Activated CD4-positive, CD25-positive, alpha-beta regulatory T cell treated with anti-CD3 and anti-CD28 coated beads, Interleukin-2, amount 50 U/mL, for 72 hours (primary cell): ENCODE results near the gene UBE2E1.

Source experiments
- DNase-seq: peaks from one replicate; pipeline ENCODE4 v3.0.0; 2021

Gene UBE2E1

DNA sequence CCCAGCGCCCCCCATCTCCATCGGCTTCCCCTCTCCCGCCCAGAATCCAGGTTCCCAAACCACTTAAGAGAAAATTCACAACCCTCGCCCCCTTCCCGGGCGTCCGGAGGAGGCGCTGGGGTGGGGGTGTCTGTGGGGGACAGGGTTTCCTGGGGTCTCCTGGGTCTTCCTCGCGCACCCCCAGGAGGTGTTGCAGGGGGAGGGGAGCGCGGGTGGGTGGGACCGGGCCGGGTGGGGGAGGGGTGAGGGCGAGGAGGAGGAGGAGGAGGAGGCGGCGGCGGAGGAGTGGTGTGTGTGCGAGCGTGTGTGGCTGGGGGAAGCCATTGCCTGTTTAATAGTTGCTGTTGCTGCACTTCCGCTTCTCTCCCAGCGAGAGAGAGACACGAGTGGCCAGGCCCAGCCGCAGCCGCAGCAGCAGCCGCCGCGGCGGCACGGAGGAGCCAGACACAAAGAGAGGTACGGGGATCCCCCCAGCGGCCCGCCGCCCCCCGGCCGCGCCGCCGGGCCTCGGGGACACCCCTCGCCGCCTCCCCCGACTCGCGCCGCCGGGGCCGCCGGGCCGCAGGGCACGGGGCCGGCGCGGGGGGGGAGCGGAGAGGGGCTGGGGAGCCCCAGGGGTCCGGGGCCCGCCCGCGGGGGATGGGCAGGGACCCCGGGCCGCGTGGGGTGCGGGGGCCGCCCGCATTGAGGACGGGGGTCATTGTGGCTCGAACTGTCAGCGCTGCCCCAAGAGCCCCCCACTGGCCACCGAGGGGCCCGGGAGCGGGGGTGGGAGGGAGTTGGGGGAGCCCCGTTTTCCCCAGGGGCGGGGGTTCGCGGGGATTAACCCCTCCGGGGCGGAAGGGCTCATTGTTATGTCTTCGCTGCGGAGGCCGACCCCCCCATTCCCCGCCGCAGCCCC, at the start of gene UBE2E1:
UBE2E1 (plus strand) TSS at position 323 of the 901 bp plus-strand sequence. CDS start 1,315 bp downstream, outside the sequence.
- peak; percentile 64 for DNase-seq

DNA sequence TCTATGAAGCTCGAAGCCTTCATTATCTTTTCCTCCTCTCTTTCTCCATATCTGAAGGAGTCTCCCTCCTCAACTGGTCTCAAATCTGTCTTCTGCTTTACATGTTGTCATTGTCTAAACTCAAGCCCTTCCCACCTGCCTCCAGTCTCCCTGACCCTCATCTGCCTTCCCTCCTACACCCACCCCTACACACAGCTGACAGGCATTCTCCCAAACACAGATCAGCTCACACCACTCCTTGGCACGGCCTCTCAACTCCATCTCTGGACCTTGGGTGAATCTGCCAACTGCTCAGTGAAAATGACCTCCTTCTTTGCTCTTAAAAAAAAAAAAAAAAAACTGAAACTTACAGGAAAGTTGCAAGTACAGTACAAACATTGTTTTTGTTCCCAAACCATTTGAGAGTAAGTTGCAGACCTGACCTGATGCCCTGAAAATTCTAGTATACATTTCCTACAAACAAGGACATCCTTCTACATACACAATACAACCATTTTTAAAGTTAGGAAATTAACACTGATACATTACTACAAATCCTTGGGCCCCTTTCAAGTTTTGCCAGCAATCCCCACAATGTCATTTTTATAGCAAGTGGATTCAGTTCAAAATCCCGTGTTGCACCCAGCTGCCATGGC, 49.4 kb upstream of the UBE2E1 start:
- no peak for DNase-seq

DNA sequence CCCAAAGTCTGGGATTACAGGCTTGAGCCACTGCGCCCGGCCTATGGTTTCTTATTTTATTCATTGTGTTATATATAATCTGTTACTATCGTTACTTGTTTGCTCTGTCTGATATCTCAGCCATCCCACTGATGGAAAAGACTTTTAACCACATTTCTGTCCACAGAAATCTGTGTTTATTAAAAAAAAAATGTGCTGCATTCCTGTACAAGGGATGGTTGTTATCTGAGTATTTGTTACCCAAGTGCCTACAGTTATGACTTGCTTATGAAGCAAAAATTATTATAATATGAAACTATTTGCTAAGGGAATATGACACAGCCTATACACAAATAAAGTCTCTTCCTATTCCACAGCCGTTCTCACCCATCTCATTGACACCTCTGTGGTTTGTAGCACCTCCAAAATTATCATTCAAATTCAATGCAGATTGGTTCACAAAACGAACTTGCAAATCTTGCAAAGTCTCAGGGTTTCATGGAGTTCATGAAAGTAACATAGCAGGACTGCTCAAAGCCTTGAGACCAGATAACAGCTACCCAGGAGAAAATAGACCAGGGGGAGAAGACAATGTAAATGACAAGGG, 47.4 kb upstream of the UBE2E1 start:
- DNase-seq: no peak

DNA sequence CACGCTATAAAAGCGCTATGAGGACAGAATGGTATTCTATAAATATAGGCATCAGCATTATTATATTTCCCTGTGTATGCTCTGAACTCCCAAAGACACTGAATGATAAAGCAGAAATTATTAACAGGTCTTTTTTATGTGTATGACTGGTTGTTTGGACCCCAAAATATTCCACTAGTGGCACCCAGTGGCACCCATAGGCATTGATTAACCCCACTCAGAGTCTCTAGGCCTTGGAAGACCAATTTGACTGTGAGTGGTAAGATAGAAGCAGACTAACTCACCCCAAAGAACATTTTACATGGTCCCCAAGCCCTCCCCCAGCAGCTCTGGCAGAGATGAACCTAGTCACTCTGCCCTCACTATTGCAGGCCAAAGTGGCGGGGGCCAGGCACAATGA, 45.4 kb upstream of the UBE2E1 start:
- no peak for DNase-seq

DNA sequence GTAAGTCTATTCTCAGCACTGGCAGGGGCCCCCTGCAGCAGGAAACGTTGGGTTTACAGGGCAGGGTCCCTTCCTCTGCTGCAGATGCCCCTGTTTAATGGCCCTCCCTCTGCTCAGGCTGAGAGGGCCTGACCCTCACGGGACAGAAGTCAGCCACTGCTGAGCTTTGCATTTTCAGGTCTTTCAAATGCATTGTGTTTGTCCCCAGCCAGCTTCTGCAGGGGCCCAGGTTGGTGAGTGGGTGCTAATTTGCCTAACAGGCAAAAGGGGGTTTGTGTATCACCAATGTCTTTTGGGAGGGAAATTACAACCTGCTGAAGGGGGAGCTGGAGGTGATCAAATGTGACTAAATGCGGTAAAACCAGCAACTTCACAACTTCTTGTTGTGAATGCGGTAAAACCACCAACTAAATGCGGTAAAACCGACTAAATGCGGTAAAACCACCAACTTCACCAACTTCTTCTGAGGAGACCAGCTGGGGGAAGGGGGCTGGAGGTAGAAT, 44.8 kb upstream of the UBE2E1 start:
- no peak for DNase-seq

DNA sequence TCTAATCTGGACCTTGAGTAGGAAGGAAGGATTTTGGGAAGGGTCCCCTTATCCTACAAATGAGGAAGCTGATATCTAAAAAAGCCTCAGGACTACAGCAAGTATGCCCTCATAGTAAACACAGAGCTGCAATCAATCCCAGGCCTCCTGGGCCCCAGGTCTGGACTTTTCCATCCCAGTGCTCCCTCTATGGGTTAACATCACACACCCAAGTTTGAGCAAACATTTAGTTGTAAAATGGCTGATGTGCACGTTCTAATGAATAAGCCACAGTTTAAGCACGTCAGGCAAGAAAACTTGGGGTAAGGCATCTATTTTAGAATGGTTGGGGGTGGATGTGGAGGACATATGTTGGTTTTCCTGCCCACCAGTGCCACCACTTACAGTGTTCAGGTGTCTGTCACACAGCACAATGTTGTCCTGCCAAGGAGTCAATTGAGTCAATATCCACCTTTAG, 44.3 kb upstream of the UBE2E1 start:
- no peak for DNase-seq

DNA sequence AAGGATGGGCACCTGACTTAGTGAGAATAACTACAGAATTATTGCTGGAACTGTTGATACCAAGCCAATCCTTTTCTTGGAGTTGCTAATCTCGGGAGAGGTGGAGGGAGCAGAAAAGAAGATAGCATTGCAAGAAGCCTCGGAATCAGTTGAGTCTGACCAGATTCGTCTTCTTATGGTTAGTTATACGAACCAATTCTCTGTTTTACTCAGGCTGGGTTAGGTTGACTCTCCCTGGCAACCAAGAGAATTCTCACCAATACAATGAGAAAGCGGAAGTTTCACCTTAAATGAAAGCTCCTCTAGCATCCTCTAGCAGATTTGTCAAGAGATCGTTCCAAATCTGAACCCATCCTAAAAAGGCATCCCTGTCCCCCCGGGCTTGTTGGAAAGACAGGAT, 43.5 kb upstream of the UBE2E1 start:
- DNase-seq: no peak

DNA sequence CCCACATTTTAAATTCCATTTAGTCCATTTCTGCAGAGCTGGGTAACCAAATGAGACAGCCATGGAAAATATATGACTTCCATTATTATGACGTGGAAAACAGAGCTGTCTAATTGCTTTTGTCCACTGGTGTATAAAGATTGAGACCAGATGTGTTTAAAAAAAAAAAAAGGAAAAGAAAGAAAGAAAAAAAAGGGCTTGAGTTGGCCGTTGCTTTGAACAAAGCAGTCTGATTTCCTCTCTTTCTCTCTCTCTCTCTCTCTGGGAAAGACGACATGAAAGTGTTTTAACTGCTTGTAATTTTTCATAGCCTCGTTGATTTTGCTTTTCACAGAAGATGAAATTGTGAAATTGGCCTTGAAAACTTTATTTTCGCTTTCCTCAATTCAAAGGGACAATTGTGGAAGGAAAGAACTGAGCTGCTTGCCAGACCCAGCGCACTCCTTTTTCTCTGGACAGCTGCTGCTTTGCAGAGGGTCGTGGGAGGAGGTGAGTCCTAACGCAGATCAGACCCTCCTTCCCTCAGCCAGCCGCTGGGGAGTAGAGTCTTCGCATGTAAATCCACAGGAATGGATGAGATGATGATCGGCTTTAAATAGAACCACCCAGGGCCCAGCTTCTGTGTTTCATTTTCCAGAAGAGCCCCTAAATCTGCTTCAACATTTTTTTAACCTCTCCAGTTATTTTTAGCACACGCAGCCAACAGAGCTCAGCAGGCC, 42.8 kb upstream of the UBE2E1 start:
- DNase-seq: no peak

DNA sequence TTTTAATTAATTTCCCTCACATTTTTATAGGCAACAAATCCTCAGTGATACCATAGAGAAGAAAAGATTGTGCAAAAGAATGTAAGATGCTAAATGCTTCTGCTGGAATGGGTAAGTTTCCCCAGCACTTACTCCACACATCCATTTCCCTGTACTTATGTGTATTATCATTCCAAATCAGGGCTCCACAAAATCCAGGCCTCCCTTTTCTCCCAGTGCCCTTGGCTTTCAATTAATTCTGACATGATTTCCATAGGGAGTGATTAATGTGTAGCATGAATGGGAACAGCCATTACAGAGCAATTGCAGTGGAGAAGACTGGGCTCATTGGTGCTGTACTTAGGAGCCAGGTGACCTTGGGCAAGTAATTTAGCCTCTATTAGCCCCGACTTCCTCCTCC, 41.3 kb upstream of the UBE2E1 start:
- no peak for DNase-seq

DNA sequence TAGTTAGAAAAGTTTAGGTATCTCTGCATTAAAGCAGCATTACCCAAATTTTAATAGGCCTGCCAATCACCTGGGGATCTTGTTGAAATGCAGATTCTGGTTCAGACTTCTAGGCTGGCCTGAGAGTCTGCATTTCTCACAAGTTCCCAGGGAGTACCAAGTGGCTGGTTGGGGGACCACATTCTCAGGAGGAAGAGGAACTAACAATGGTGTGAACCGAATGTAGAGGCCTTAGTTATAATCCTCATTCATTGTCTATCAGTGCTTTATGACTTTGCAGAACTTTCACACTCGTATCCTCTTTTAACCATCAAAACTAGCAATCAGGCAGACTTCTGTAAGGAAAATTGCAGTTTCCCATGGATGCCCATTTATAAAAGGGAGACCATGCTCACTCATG, 38.2 kb upstream of the UBE2E1 start:
- DNase-seq: no peak

DNA sequence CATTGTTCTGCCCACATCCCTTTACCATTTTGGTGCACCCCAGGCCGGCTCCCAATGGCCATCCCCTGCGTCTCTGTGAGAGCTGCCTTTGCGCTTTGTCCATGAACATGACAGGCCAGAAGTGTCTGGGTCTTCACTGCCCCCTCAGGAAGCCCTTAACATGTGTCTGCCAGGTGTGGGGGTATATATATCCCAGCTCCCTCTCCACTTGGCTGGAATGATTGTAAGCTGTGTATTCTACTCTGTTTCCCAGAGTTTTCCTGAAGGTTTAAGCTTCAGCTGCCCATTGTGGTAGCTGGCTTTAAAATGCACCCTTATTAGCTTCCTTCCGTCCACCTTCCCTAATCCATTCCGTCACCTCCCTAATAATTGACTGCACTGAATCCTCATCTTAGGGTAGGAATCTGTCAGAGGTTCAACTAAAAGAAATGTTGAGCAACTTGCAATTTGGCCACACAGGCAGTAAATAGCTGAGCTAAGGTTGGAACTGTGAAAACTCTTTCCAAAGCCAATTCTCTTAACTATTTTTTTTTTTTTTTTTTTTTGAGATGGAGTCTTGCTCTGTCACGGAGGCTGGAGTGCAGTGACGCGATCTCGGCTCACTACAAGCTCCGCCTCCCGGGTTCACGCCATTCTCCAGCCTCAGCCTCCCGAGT, 30.4 kb upstream of the UBE2E1 start:
- DNase-seq: no peak

DNA sequence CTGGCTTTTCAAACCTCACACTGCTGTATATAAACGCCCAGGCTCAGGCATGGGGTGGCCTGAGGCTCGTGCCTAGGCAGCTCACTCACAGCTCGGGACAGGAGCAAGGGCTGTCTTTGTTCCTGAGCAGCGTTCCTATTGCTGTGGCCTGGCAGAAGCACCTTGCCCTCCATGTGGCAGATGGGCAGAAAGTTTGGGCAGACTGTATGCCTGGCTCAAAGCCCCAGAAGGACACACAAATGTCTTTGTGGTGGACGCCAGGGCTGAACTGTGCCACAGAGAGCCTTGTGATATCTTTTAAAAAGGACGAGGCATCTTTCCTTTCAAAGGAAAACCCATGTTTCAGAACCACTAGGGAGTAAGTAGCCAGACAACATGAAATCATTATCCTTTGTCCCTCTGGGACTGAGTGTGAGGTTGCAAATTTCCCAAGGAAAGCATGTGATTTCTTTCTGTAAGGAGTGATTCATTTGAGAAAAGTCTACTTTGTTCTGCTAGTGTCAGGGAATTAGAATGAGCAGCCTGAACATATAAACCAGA, 29.3 kb upstream of the UBE2E1 start:
- no peak for DNase-seq

DNA sequence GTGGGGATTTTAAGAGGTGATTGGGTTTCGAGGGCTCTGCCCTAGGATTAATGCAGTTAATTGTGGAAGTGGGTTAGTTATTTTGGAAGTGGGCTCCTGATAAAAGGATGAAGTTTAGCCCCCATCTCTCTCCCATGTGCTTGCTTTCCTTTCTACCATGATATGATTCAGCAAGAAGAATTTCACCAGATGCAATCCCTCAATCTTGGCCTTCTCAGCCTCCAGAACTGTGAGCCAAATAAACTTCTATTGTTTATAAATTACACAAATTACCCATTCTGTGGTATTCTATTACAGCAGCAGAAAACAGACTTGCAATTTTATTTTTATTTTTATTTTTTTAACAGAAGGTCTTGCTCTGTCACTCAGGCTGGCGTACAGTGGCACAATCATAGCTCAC, 27.3 kb upstream of the UBE2E1 start:
- no peak for DNase-seq

DNA sequence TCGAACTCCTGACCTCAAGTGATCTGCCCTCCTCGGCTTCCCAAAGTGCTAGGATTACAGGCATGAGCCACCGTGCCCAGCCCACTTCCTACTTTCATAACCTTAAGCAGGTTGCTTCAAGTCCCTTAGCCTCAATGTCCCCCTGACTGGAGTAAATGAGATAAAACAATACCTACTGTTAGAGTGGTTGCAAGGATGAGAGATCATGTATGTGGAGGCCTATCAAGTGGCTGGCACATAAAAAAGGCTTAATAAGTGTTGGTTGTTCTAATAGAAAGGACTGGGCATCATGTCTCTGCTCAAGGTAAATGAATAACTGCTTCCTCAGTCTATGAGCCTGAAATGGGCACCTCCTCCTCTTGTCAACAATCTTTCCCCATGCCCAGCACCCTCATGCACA, 25.9 kb upstream of the UBE2E1 start:
- DNase-seq: no peak

DNA sequence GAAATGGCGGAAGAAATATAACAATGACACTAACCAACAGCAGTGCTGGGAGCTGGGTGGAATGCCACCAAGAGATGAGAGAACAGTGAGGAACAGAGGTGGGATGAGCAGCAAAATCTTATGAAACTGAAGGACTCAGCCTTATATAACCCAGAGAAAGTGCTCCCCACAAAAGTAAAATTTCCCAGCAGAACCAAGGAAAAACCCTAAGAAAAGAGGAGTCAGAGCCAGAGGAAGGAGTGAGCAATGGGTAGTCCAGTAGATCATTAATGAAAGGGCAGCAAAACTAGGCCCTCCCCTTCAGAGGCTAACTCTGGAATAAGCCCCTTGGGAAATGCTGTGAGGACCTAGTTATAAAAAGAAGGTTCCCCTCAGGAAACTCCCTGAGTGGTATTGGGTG, 24.7 kb upstream of the UBE2E1 start:
- no peak for DNase-seq

DNA sequence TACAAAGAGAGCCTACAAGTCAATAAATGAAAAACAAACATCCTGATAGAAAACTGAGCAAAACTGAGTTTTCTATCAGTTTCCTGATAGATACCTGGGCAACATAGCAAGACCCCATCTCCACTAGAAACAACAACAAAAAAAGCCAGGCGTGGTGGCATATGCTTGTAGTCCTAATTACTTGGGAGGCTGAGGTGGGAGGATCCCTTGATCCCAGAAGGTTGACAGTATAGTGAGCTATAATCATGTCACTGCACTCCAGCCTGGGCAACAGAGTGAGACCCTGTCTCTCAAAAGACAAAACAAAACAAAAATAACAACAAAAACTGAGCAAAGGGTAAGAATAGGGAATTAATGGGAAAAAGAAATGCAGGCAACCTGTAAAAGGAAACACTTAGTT, 23.9 kb upstream of the UBE2E1 start:
- DNase-seq: no peak

DNA sequence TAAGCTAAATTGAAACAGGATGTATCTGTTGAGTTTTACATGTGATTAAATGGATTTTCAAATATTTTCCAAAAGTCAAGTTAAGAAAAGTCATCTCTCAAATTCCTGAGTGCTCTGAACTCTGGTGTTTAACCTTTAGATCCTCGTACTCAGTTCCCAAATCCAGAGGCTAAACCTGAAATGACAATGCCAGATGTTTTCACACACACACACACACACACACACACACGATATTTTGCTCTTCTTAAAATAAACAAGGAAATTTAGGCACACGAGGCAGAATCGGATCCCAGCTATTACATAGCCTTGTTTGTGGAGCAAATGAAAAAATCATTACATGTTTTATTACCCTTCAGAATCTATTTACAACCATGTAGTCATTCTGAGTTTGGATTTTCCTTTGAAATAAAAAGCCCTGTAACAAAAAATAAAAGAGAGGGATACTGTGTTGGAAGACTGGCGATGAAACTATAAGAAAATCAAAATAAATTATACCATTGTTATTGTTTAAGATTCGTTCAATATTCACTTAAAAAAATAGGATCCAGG, 20.6 kb upstream of the UBE2E1 start:
- DNase-seq: no peak

DNA sequence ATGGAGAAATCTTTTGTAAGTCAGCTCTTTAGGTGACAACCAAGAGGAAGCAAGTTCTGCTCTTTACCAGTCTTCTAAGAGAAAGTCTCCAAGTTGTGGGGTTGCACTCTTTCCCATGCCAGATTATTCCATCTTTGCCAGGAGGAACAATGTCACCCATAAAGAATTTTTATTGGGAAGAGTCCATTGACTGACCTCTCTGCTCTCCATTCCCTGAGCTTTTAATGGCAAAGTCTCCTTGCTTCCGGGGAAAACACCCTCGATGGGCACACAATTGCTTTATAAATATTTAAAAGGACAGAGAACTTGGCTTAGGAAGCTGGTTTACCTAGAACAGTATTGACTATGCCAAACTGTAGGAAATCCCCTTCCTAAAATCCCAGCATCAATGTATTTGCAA, 19.9 kb upstream of the UBE2E1 start:
- no peak for DNase-seq

DNA sequence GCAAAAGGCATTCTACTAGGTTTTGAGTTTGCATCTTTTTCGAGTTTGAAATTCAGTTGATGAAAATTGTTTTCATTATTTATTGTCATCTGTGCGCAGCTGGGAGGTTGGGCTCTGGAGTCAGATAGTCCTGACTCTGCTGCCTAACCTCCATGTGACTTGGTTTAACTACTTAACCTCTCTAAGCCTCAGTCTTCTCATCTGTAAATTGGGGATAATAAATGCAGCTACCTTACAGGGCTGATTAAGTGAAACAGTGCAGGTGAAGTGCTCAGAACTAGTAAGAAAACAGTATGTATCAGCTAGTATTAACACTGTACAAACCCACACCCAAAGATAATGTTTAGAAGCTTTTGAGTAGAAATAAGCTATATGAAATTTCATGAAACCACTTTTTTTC, 14.1 kb upstream of the UBE2E1 start:
- DNase-seq: no peak

DNA sequence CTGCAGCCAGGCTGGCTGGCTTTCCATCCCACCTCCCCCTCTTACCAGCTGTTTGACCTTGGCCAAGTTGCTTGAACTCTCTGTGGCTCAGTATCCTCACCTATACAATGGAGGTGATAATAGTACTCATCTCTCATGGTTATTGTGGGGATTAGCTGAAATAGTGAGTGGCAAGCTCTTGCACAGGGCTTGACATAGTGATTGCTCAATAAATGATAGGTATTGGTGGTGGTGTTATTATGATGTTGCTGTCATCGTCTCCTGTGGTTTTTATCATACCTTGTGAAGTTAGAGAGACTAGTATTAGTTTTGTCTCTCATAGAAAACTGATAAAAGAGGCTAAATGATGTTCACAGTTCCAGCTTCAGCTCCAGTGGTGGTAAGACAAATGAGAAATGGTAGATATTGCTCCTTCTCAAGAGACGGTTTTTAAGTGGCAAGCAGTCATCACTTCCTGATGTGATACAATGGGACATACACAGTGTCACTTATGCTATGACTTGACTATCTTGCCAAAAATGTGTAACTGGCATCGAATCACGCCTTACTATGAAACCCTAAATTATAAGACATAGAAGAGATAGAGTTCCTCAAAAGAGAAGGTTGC, 12.1 kb upstream of the UBE2E1 start:
- no peak for DNase-seq

DNA sequence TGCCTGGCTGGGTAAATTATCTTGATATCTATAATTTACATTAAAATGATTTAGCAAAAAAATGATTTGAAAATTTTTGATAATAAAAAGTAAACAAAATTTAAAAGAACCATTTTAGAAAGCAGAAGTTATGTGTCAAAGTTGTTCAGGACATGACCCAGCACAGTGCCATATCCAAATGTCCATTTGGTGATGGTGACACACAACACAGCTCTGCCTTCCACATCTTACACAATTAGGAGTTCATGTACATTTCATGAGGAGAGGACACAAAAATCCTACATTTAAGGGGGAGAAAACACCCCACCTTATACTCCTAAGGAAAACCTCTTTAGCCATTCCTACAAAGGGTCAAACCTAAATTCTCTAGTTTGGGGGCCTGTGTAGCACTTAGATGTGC, 10.7 kb upstream of the UBE2E1 start:
- no peak for DNase-seq

DNA sequence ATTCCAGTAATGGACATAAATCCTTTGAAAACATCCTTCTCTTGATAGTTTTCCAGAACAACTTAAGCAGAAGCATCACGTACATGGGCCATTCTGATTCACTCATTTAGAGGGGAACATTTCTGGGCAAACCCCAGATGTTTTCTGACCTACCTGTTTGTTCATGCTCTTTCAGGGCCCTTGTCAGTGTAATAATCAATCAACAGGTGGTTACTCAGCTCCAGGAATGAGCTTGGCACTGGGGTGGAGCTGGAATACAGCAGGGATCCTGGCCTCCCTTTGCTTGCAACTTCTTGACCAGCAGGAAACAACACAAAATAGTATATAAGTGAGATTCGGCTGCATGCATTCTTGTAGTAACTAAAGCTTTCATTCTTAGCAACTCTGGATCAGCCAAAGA, 9.2 kb upstream of the UBE2E1 start:
- no peak for DNase-seq
